Coronary artery (tissue), 2 donors: ENCODE measurements around the gene FASTKD3.

Source experiments
- DNase-seq: peaks from one replicate; pipeline ENCODE4 v3.0.0-alpha.2; 2017; ENCODE audit warnings: low spot score
- H3K27ac ChIP-seq, 2 donors: fragments of 200-600 bp; sonication (generic); one replicate each; pipeline ENCODE4 v1.5.1; 2016 to 2019
- H3K4me3 ChIP-seq: fragments of 200-600 bp; sonication (generic); 2 replicates; pipeline ENCODE4 v1.5.1; 2016; ENCODE audit warnings: mild to moderate bottlenecking, moderate library complexity
- TF ChIP-seq, protein P1 (sequence below): fragments of 200-600 bp; sonication (generic); IDR thresholded peaks from one replicate; pipeline ENCODE4 v1.5.1; 2019; ENCODE audit warnings: antibody characterized with exemption

FASTKD3 gene

DNA sequence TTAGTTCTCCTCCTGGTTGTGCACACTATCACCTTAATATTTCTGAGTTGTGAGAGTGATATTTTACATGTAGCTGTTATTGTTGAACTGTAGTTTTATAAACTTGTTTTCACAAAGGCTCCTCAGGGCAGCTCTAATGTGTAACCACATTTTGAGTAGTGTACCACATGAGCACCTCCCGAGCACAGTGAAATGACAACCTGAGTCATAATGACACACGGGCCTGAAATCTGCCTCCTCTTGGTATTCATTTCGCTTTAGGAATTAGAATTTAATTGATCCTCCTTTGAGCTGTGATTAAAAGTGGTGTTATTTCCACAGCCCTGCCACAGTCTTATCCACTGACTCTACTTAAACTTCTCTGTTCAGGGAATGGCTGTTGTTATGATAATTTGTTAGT, 8.0 kb upstream of the FASTKD3 start:
- TF ChIP-seq, protein P1, sequence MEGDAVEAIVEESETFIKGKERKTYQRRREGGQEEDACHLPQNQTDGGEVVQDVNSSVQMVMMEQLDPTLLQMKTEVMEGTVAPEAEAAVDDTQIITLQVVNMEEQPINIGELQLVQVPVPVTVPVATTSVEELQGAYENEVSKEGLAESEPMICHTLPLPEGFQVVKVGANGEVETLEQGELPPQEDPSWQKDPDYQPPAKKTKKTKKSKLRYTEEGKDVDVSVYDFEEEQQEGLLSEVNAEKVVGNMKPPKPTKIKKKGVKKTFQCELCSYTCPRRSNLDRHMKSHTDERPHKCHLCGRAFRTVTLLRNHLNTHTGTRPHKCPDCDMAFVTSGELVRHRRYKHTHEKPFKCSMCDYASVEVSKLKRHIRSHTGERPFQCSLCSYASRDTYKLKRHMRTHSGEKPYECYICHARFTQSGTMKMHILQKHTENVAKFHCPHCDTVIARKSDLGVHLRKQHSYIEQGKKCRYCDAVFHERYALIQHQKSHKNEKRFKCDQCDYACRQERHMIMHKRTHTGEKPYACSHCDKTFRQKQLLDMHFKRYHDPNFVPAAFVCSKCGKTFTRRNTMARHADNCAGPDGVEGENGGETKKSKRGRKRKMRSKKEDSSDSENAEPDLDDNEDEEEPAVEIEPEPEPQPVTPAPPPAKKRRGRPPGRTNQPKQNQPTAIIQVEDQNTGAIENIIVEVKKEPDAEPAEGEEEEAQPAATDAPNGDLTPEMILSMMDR = no peak
- Histone ChIP-seq H3K4me3 (no peak overlapping the region), H3K27ac (no peak overlapping the region)
- DNase-seq = no peak

DNA sequence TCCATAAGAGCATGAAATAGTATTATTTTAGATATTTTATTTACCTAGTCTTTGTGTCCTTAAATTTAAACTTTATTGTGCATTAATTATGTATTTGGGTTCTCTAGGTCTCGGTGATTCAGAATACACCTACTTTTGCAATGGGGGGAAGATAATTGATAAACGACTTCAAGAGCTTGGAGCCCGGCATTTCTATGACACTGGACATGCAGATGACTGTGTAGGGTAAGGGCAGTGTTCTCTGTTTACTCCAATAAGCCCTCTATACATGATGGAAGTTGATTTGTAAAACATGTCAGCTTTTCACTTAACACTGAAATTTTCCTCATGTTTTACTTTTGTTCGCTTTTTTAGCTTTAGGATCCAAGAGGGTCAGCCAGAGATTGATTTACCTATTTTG, 6.3 kb upstream of the FASTKD3 start:
- H3K4me3 ChIP-seq = no peak overlapping the region
- TF ChIP-seq, protein P1 = no peak
- no peak for DNase-seq
- H3K27ac ChIP-seq = no peak overlapping the region

DNA sequence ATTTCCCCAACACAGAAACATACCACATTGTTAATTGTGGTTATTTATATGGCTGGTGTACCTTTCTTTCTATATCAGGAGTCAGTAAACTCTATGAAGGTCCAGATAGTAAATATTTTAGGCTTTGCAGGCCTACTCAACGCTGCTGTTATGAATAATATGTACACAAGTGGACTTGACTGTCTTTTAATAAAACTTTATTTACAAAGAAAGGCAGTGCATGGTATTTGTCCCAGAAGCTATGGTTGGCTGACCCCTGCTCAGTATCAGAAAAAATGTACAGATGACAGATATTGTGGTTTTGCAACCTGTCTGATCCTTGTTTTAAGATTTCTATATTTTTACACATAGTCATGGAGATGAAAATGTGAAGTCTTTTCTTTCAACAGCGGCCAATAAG, 5.8 kb upstream of the FASTKD3 start:
- Histone ChIP-seq H3K27ac (no peak overlapping the region), H3K4me3 (no peak overlapping the region)
- no peak for DNase-seq
- TF ChIP-seq, protein P1 = no peak

DNA sequence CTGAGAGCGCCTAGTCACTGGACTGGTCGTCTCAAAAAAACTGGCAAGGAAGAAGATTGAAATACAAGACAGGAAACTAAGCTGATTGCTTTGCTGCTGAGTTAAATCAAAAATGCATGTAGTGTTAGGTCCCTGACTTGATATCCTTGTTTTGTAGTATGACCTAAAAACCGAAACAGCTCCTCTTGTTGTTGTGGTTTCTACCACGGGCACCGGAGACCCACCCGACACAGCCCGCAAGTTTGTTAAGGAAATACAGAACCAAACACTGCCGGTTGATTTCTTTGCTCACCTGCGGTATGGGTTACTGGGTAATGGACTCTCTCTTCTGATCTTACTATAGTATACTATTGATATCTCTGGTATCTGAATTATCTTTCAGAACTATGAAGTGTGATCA, 4.4 kb upstream of the FASTKD3 start:
- no peak for DNase-seq
- Histone ChIP-seq H3K27ac (no peak overlapping the region), H3K4me3 (no peak overlapping the region)
- TF ChIP-seq, protein P1 = no peak

DNA sequence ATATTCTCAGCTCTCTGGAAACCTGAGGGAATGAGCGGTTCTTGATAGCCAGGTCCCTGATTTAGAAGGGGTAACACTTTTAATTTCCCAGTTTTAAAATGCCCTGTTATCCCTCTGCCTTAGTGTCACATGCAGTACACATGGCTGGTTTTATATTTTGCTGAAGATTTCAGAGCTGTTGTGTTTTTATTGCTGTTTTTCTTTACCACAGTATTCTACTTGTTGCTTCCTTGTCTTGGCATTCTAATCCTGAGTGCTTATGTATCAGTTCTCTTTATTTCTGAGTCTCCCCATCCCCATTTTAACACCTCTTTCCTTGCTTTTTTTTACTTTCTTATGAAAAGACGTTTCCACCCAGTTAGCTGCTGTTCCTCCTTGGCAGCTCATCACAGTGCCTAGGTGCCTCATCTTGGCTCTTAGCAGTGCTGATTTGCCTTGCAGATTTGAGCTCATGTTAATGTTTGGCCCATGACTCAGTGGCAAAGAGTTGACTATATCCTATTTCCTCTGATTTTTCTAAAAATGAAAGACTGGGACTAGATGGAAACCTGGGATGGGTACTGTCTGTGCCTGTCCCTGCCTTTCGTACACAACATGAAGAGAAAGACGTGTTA, 3.8 kb upstream of the FASTKD3 start:
- TF ChIP-seq, protein P1 = no peak

DNA sequence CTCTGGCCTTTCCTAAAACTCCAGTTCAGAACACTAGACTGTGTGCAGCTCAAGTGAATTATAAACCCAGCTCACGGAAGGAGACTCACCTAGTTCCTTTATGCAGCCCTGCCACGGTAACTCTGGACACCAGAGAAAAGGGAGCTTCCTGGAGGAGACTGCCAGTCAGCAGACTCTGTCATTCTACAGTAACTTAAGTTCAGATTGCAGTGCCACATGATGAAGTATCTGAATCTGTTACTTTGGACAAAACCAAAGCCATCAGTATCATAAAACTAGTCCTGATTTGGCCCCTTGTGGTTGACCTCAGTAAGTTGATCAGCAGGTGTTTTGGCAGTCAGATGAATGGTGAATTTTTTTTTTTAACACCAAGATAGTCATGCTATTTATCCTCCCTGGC, 2.8 kb upstream of the FASTKD3 start:
- H3K4me3 ChIP-seq = no peak overlapping the region
- TF ChIP-seq, protein P1 = no peak
- H3K27ac ChIP-seq = no peak overlapping the region
- no peak for DNase-seq

More for the DNA sequence above, 3.8 kb upstream of the FASTKD3 start:
- Histone ChIP-seq H3K27ac (no peak overlapping the region), H3K4me3 (no peak overlapping the region)
- DNase-seq = no peak

DNA sequence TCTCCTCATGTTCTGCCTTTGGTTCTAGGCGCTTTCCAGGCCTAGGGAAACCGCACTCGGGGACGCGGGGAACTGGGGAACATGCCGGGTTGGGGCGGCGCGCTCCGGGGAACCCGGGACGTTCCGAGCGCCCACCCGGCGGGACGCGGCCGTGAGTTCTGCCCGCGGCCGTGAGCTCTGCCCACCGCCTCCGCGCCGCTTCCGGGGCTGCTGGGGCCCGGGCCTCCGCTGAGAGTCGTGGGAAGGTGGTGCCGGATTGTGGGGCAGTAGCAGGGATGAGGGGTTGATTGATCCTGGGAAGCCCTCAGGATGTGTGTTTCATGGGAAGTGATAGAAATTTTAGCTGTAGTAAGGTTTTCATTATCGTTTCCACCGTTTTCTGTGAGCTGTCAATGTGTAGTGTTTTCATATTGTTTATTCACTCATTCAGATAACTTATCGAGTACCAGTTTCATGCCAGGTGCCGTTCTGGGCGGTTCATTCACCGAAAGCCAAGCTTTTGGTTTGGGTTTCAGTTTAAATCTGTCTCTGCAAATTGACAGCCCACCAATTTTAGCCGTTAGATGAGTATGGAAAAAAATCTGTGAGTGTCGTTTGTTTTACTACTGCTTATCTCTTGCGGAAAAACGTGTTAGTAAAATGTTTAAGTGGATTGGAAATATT, 774 bp upstream of the FASTKD3 start:
- Histone ChIP-seq H3K27ac (peak overlapping the region; percentile 81 to 83), H3K4me3 (peak overlapping the region; percentile 90)
- no peak for DNase-seq
- TF ChIP-seq, protein P1 = no peak
